IMR-90 (cell line): ENCODE measurements around the gene LHX5. TPM values are rescaled to one million over a fixed set of nuclear protein-coding genes. Genes with fewer than 3 reads are reported as not detected.

ENCODE experiments used
- ATAC-seq: fragments of 200-7000 bp; cut with Tn5 transposase; 2 replicates; pipeline ENCODE4 v1.9.1; 2020; ENCODE audit warnings: low read depth, mild to moderate bottlenecking, moderate library complexity
- BruUV-seq: library from RNA; stranded (reverse); fragments of 400-500 nt; replicated peaks from 2 replicates; lab custom pipeline; 2021; lab: Mats Ljungman, UMichigan
- CTCF ChIA-PET: fragments of 300-600 bp; formaldehyde crosslinking; extraction: SDS; loops from one replicate; lab custom pipeline; 2021; ENCODE audit warnings: antibody characterized with exemption; lab: Yijun Ruan, JAX
- POLR2A ChIA-PET: fragments of 300-600 bp; sonication (Branson Sonifier 250); formaldehyde crosslinking; loops from one replicate; lab custom pipeline; 2022; ENCODE audit warnings: antibody characterized with exemption; ENCODE audit not compliant: unreplicated experiment; lab: Charles Lee
- DNase-seq: peaks from one replicate; pipeline ENCODE4 v3.0.0; 2013
- H2AFZ ChIP-seq: replicated peaks from 2 replicates; pipeline ENCODE3; 2013; ENCODE audit warnings: low read length, mild to moderate bottlenecking; ENCODE audit not compliant: poor library complexity
- H2AK5ac ChIP-seq: 2 replicates; pipeline ENCODE4 v1.6.1; 2013; ENCODE audit warnings: low read depth, low read length, inconsistent platforms
- H2AK9ac ChIP-seq: replicated peaks from 2 replicates; pipeline ENCODE3; 2013; ENCODE audit warnings: mild to moderate bottlenecking, low read depth, low read length, moderate library complexity; ENCODE audit not compliant: poor library complexity
- H2BK120ac ChIP-seq: 2 replicates; pipeline ENCODE4 v1.6.1; 2013; ENCODE audit warnings: low read depth, low read length, inconsistent platforms
- H2BK15ac ChIP-seq: 3 replicates; pipeline ENCODE4 v1.6.1; 2013; ENCODE audit warnings: low read depth, low read length, inconsistent platforms
- H2BK20ac ChIP-seq: 2 replicates; pipeline ENCODE4 v1.6.1; 2013; ENCODE audit warnings: low read depth, mild to moderate bottlenecking, inconsistent platforms, low read length, moderate library complexity
- H2BK5ac ChIP-seq: 2 replicates; pipeline ENCODE4 v1.6.1; 2013; ENCODE audit warnings: mild to moderate bottlenecking, low read depth, low read length, inconsistent platforms; ENCODE audit not compliant: poor library complexity, severe bottlenecking
- H3K14ac ChIP-seq: replicated peaks from 2 replicates; pipeline ENCODE4 v1.6.1; 2013; ENCODE audit warnings: low read depth, low read length, inconsistent platforms
- H3K18ac ChIP-seq: 2 replicates; pipeline ENCODE4 v1.6.1; 2013; ENCODE audit warnings: low read depth, low read length, control low read depth
- H3K23ac ChIP-seq: 2 replicates; pipeline ENCODE4 v1.6.1; 2013; ENCODE audit warnings: low read depth, low read length, inconsistent platforms
- H3K27ac ChIP-seq: 2 replicates; pipeline ENCODE4 v1.5.1; 2013; ENCODE audit warnings: mild to moderate bottlenecking, control low read depth, low read length; ENCODE audit not compliant: insufficient read depth
- H3K27me3 ChIP-seq: 2 replicates; pipeline ENCODE4 v1.6.1; 2013; ENCODE audit warnings: low read length; ENCODE audit not compliant: control insufficient read depth, insufficient read depth
- H3K36me3 ChIP-seq: 2 replicates; pipeline ENCODE4 v1.6.1; 2013; ENCODE audit warnings: low read length, mixed read lengths; ENCODE audit not compliant: control insufficient read depth, insufficient read depth
- H3K4ac ChIP-seq: 2 replicates; pipeline ENCODE4 v1.6.1; 2013; ENCODE audit warnings: low read depth, low read length, inconsistent platforms
- H3K4me1 ChIP-seq: 2 replicates; pipeline ENCODE4 v1.6.1; 2013; ENCODE audit warnings: low read length, mixed read lengths; ENCODE audit not compliant: control insufficient read depth, insufficient read depth
- H3K4me2 ChIP-seq: 2 replicates; pipeline ENCODE4 v1.6.1; 2013; ENCODE audit warnings: low read depth, mild to moderate bottlenecking, control low read depth, low read length, moderate library complexity
- H3K4me3 ChIP-seq: 2 replicates; pipeline ENCODE4 v1.5.1; 2013; ENCODE audit warnings: low read depth, mild to moderate bottlenecking, control low read depth, low read length, moderate library complexity; ENCODE audit not compliant: insufficient read depth
- H3K56ac ChIP-seq: 2 replicates; pipeline ENCODE4 v1.6.1; 2013; ENCODE audit warnings: low read length, inconsistent platforms; ENCODE audit not compliant: insufficient read depth; ENCODE audit errors: extremely low read depth
- H3K79me1 ChIP-seq, 2 experiments: 2 replicates each; pipeline ENCODE4 v1.6.1; 2013; ENCODE audit warnings: low read length in 2 of 2, inconsistent platforms in 1 of 2, low read depth in 1 of 2
- H3K9ac ChIP-seq: 2 replicates; pipeline ENCODE4 v1.6.1; 2013; ENCODE audit warnings: low read depth, low read length, control low read depth
- H3K9me1 ChIP-seq: 2 replicates; pipeline ENCODE4 v1.6.1; 2013; ENCODE audit warnings: low read length, inconsistent platforms; ENCODE audit not compliant: insufficient read depth
- H3K9me3 ChIP-seq: 2 replicates; pipeline ENCODE4 v1.6.1; 2013; ENCODE audit warnings: low read length; ENCODE audit not compliant: control insufficient read depth, insufficient read depth
- H4K20me1 ChIP-seq: 2 replicates; pipeline ENCODE4 v1.6.1; 2013; ENCODE audit warnings: low read length, inconsistent platforms; ENCODE audit not compliant: insufficient read depth
- H4K5ac ChIP-seq: 2 replicates; pipeline ENCODE4 v1.6.1; 2013; ENCODE audit warnings: mild to moderate bottlenecking, low read depth, low read length, control low read depth
- H4K8ac ChIP-seq, 2 experiments: 2 replicates each; pipeline ENCODE4 v1.6.1; 2013; ENCODE audit warnings: low read depth in 2 of 2, low read length in 2 of 2, control low read depth in 1 of 2, inconsistent platforms in 1 of 2
- H4K91ac ChIP-seq: 2 replicates; pipeline ENCODE4 v1.6.1; 2013; ENCODE audit warnings: low read depth, low read length, inconsistent platforms; ENCODE audit not compliant: insufficient read depth
- BHLHE40 ChIP-seq: fragments of 150-350 bp; IDR thresholded peaks from 2 replicates; pipeline ENCODE4 v1.6.1; 2016; ENCODE audit warnings: mild to moderate bottlenecking, low read depth, low read length
- RAD21 ChIP-seq: IDR thresholded peaks from 2 replicates; pipeline ENCODE4 v1.6.1; 2012; ENCODE audit warnings: low read length, improper control_type of control experiment
- WGBS, 2 experiments: methylation state at CpG; one replicate each; pipeline versions ENCODE4 v1.1.5 to v1.1.7; 2013; ENCODE audit warnings: missing lambda C conversion rate in 2 of 2; ENCODE audit not compliant: insufficient read length in 1 of 2; ENCODE audit errors: extremely low coverage in 2 of 2; 5-methylcytosine and 5-hydroxymethylcytosine counted together
- dilution Hi-C: fragments of 300-500 bp; cut with HindIII; formaldehyde crosslinking; loops from one replicate; pipeline ENCODE4 v1.14.3; 2018; ENCODE audit warnings: low sequenced_read_pairs; ENCODE audit not compliant: unreplicated experiment
- in situ Hi-C: fragments of 300-500 bp; cut with MboI; formaldehyde crosslinking; loops from 3 replicates; pipeline ENCODE4 v1.14.3; 2019; ENCODE audit warnings: low sequenced_read_pairs, inconsistent platforms, mixed read lengths
- intact Hi-C: fragments of 100-400 bp; cut with micrococcal nuclease; formaldehyde crosslinking; loops from 2 replicates; pipeline ENCODE4 v1.10.0; 2022
- polyA plus RNA-seq, 3 experiments: library from polyadenylated mRNA; depleted of rRNA; stranded (reverse); fragments of >200 nt; gene quantifications; 2 replicates each; pipeline ENCODE4 v1.2.3, GENCODE V29; 2012; ENCODE audit warnings: low replicate concordance in 1 of 3
- total RNA-seq: library from RNA; depleted of rRNA; stranded (reverse); fragments of >200 nt; gene quantifications from 2 replicates; pipeline ENCODE4 v1.2.3, GENCODE V29; 2012

The LHX5 gene
- total and polyA plus RNA-seq, 2 of the 4 experiments (the other 2 are of a cell fraction), result not detected

GRCh38 chr12:113453330-113453729 is 18.3 kb downstream of the LHX5 start:
- BruUV-seq, result no TSS peak
- Histone ChIP-seq H3K36me3 (no peaks in the 10 kb centered on the region), H3K56ac (no peak overlapping the region), H3K23ac (no peak overlapping the region), H3K4me1 (no peaks in the 10 kb centered on the region), H2BK5ac (no peak overlapping the region), H3K4me3 (no peak overlapping the region), H3K9me3 (no peaks in the 10 kb centered on the region), H2BK15ac (no peak overlapping the region), H4K20me1 (no peaks in the 10 kb centered on the region), H3K9me1 (no peaks in the 10 kb centered on the region), H3K9ac (no peak overlapping the region), H4K91ac (no peak overlapping the region), H2BK120ac (no peak overlapping the region), H2AFZ (no peak overlapping the region), H4K5ac (no peak overlapping the region), H3K4ac (no peak overlapping the region), H3K18ac (no peak overlapping the region), H3K27me3 (peaks cover 7% of the 10 kb centered on the region; the same call in 1 of the 2 replicates), H2BK20ac (no peak overlapping the region), H4K8ac (no peak overlapping the region), H3K4me2 (no peak overlapping the region), H2AK5ac (no peak overlapping the region), H3K79me1 (no peaks in the 10 kb centered on the region), H3K14ac (no peak overlapping the region), H2AK9ac (no peak overlapping the region), H3K27ac (no peak overlapping the region)
- whole genome bisulfite sequencing, 2 experiments, result no CpG with 5 or more reads among the region's 6 CpGs
- CTCF ChIA-PET, result interaction anchor here (1.0 kb wide), 1 partner anchor 13 kb away, joined by 3 read pairs; no protein-coding TSS in a partner anchor
- DNase-seq, result no peak
- POLR2A ChIA-PET, result no interaction called here
- intact Hi-C loops (no loop called here), dilution Hi-C loops (no loop called here), in situ Hi-C loops (no loop called here)
- ATAC-seq, result no peak
- TF ChIP-seq RAD21 (no peak), BHLHE40 (no peak)
